Ishikawa (cell line): Measurements from ENCODE around the gene ALDH1A3.

Experiments
- CEBPB ChIP-seq: IDR thresholded peaks from 2 replicates; pipeline ENCODE4 v1.6.1; 2012
- CREB1 ChIP-seq: IDR thresholded peaks from 2 replicates; pipeline ENCODE4 v1.6.1; 2012; ENCODE audit warnings: low read depth
- EP300 ChIP-seq: IDR thresholded peaks from 2 replicates; pipeline ENCODE4 v1.6.1; 2012; ENCODE audit warnings: borderline replicate concordance
- FOXM1 ChIP-seq: IDR thresholded peaks from 2 replicates; pipeline ENCODE4 v1.6.1; 2012; ENCODE audit warnings: low read depth, borderline replicate concordance
- MAX ChIP-seq: IDR thresholded peaks from 2 replicates; pipeline ENCODE4 v1.6.1; 2012
- NFIC ChIP-seq: IDR thresholded peaks from 2 replicates; pipeline ENCODE4 v1.6.1; 2012
- RAD21 ChIP-seq: IDR thresholded peaks from 2 replicates; pipeline ENCODE4 v1.6.1; 2012; ENCODE audit warnings: low read depth
- TAF1 ChIP-seq: IDR thresholded peaks from 2 replicates; pipeline ENCODE4 v1.6.1; 2012; ENCODE audit warnings: low read depth, mild to moderate bottlenecking
- TCF12 ChIP-seq: IDR thresholded peaks from 2 replicates; pipeline ENCODE4 v1.6.1; 2012; ENCODE audit warnings: low read depth
- TEAD4 ChIP-seq: IDR thresholded peaks from 2 replicates; pipeline ENCODE4 v1.6.1; 2012
- USF1 ChIP-seq: IDR thresholded peaks from 2 replicates; pipeline ENCODE4 v1.6.1; 2012
- YY1 ChIP-seq: IDR thresholded peaks from 2 replicates; pipeline ENCODE4 v1.6.1; 2012; ENCODE audit warnings: low read depth
- ZBTB7A ChIP-seq: IDR thresholded peaks from 2 replicates; pipeline ENCODE4 v1.6.1; 2012; ENCODE audit warnings: low read depth

GRCh38 chr15:100863075-100863795 lies 16.4 kb upstream of the ALDH1A3 start:
- TF ChIP-seq TAF1 (no peak), CEBPB (no peak), YY1 (no peak), EP300 (no peak), TEAD4 (no peak), CREB1 (no peak), TCF12 (no peak), NFIC (no peak), USF1 (no peak), FOXM1 (no peak), ZBTB7A (no peak), RAD21 (no peak), MAX (no peak)
